Measurements from ENCODE around the gene TMEM139. TPM values are rescaled to one million over a fixed set of nuclear protein-coding genes. Genes with fewer than 3 reads are reported as not detected.

Gene TMEM139
- 1 to 10 TPM in 1 of 2 donors, under 1 TPM in 1; 0.41 to 2.2 TPM for polyA plus RNA-seq

- Histone ChIP-seq H3K36me3 (ENCODE audit: control insufficient read depth in 2 of 2, insufficient read depth in 2 of 2, low read length in 1 of 2) (no peaks in the 10 kb centered on the region), H3K4me1 (ENCODE audit: control insufficient read depth in 2 of 2, insufficient read depth in 2 of 2, low read length in 1 of 2) (peaks cover 0 to 3% of the 10 kb centered on the region in 2 donors), H3K4me3 (ENCODE audit: low read depth in 1 of 2, low read length in 2 of 2) (peak within 1 kb of the TSS in 1 of 2 donors; percentile 11), H3K9me3 (ENCODE audit: control insufficient read depth in 2 of 2, insufficient read depth in 1 of 2, low read depth in 1 of 2, low read length in 1 of 2) (no peaks in the 10 kb centered on the region), H3K27me3 (ENCODE audit: control insufficient read depth in 1 of 2, insufficient read depth in 2 of 2, low read length in 2 of 2) (no peaks in the 10 kb centered on the region), H3K27ac (ENCODE audit: low read depth in 2 of 2, low read length in 1 of 2) (no peak within 1 kb of the TSS)
- 44 to 63% methylated on average over 19 of the region's 19 CpGs for WGBS, 2 donors
Observed at GRCh38 chr7:143284591-143285469, at the start of gene TMEM139. TMEM139 (plus strand) TSS chr7:143284958; CDS start chr7:143285958, 1,000 bp downstream.

- Histone ChIP-seq H3K4me1 (ENCODE audit: control insufficient read depth in 2 of 2, insufficient read depth in 2 of 2, low read length in 1 of 2) (no peaks in the 10 kb centered on the region), H3K27me3 (ENCODE audit: control insufficient read depth in 1 of 2, insufficient read depth in 2 of 2, low read length in 2 of 2) (no peaks in the 10 kb centered on the region), H3K27ac (ENCODE audit: low read depth in 2 of 2, low read length in 1 of 2) (no peak overlapping the region), H3K9me3 (ENCODE audit: control insufficient read depth in 2 of 2, insufficient read depth in 1 of 2, low read depth in 1 of 2, low read length in 1 of 2) (peaks cover 0 to under 1% of the 10 kb centered on the region in 2 donors), H3K4me3 (ENCODE audit: low read depth in 1 of 2, low read length in 2 of 2) (no peak overlapping the region), H3K36me3 (ENCODE audit: control insufficient read depth in 2 of 2, insufficient read depth in 2 of 2, low read length in 1 of 2) (no peaks in the 10 kb centered on the region)
- 23 to 27% methylated on average over 1 of the region's 1 CpG for WGBS, 2 donors
Observed at GRCh38 chr7:143235561-143235960, 49.2 kb upstream of the TMEM139 start.

GRCh38 chr7:143236408-143236990, 48.3 kb upstream of the TMEM139 start:
- no peak overlapping the region for H3K27ac ChIP-seq (ENCODE audit: low read depth in 2 of 2, low read length in 1 of 2)
- H3K36me3 ChIP-seq (ENCODE audit: control insufficient read depth in 2 of 2, insufficient read depth in 2 of 2, low read length in 1 of 2), result no peaks in the 10 kb centered on the region
- H3K4me3 ChIP-seq (ENCODE audit: low read depth in 1 of 2, low read length in 2 of 2), result no peak overlapping the region
- no peaks in the 10 kb centered on the region for H3K27me3 ChIP-seq (ENCODE audit: control insufficient read depth in 1 of 2, insufficient read depth in 2 of 2, low read length in 2 of 2)
- H3K4me1 ChIP-seq (ENCODE audit: control insufficient read depth in 2 of 2, insufficient read depth in 2 of 2, low read length in 1 of 2), result no peaks in the 10 kb centered on the region
- H3K9me3 ChIP-seq (ENCODE audit: control insufficient read depth in 2 of 2, insufficient read depth in 1 of 2, low read depth in 1 of 2, low read length in 1 of 2), result no peaks in the 10 kb centered on the region
- WGBS, 2 donors, result 70 to 83% methylated on average over 3 of the region's 3 CpGs

- no peak overlapping the region for H3K4me3 ChIP-seq (ENCODE audit: low read depth in 1 of 2, low read length in 2 of 2)
- H3K9me3 ChIP-seq (ENCODE audit: control insufficient read depth in 2 of 2, insufficient read depth in 1 of 2, low read depth in 1 of 2, low read length in 1 of 2), result no peaks in the 10 kb centered on the region
- no peak overlapping the region for H3K27ac ChIP-seq (ENCODE audit: low read depth in 2 of 2, low read length in 1 of 2)
- no peaks in the 10 kb centered on the region for H3K27me3 ChIP-seq (ENCODE audit: control insufficient read depth in 1 of 2, insufficient read depth in 2 of 2, low read length in 2 of 2)
- no peaks in the 10 kb centered on the region for H3K4me1 ChIP-seq (ENCODE audit: control insufficient read depth in 2 of 2, insufficient read depth in 2 of 2, low read length in 1 of 2)
- H3K36me3 ChIP-seq (ENCODE audit: control insufficient read depth in 2 of 2, insufficient read depth in 2 of 2, low read length in 1 of 2), result no peaks in the 10 kb centered on the region
Observed at GRCh38 chr7:143237366-143237765, 47.4 kb upstream of the TMEM139 start.

GRCh38 chr7:143238289-143238980, 46.3 kb upstream of the TMEM139 start:
- Histone ChIP-seq H3K4me3 (ENCODE audit: low read depth in 1 of 2, low read length in 2 of 2) (no peak overlapping the region), H3K9me3 (ENCODE audit: control insufficient read depth in 2 of 2, insufficient read depth in 1 of 2, low read depth in 1 of 2, low read length in 1 of 2) (no peaks in the 10 kb centered on the region), H3K4me1 (ENCODE audit: control insufficient read depth in 2 of 2, insufficient read depth in 2 of 2, low read length in 1 of 2) (no peaks in the 10 kb centered on the region), H3K27ac (ENCODE audit: low read depth in 2 of 2, low read length in 1 of 2) (no peak overlapping the region), H3K27me3 (ENCODE audit: control insufficient read depth in 1 of 2, insufficient read depth in 2 of 2, low read length in 2 of 2) (no peaks in the 10 kb centered on the region), H3K36me3 (ENCODE audit: control insufficient read depth in 2 of 2, insufficient read depth in 2 of 2, low read length in 1 of 2) (no peaks in the 10 kb centered on the region)
- 82 to 95% methylated on average over 1 of the region's 1 CpG for WGBS, 2 donors

- H3K27me3 ChIP-seq (ENCODE audit: control insufficient read depth in 1 of 2, insufficient read depth in 2 of 2, low read length in 2 of 2), result no peaks in the 10 kb centered on the region
- no peak overlapping the region for H3K27ac ChIP-seq (ENCODE audit: low read depth in 2 of 2, low read length in 1 of 2)
- H3K36me3 ChIP-seq (ENCODE audit: control insufficient read depth in 2 of 2, insufficient read depth in 2 of 2, low read length in 1 of 2), result no peaks in the 10 kb centered on the region
Observed at GRCh38 chr7:143239813-143240212, 44.9 kb upstream of the TMEM139 start.

GRCh38 chr7:143240291-143241168, 44.2 kb upstream of the TMEM139 start:
- Histone ChIP-seq H3K27ac (ENCODE audit: low read depth in 2 of 2, low read length in 1 of 2) (no peak overlapping the region), H3K36me3 (ENCODE audit: control insufficient read depth in 2 of 2, insufficient read depth in 2 of 2, low read length in 1 of 2) (no peaks in the 10 kb centered on the region), H3K27me3 (ENCODE audit: control insufficient read depth in 1 of 2, insufficient read depth in 2 of 2, low read length in 2 of 2) (no peaks in the 10 kb centered on the region), H3K9me3 (ENCODE audit: control insufficient read depth in 2 of 2, insufficient read depth in 1 of 2, low read depth in 1 of 2, low read length in 1 of 2) (no peaks in the 10 kb centered on the region), H3K4me1 (ENCODE audit: control insufficient read depth in 2 of 2, insufficient read depth in 2 of 2, low read length in 1 of 2) (no peaks in the 10 kb centered on the region), H3K4me3 (ENCODE audit: low read depth in 1 of 2, low read length in 2 of 2) (no peak overlapping the region)
- WGBS, 2 donors, result 20 to 22% methylated on average over 9 of the region's 9 CpGs

More at GRCh38 chr7:143239813-143240212, 44.9 kb upstream of the TMEM139 start:
- Histone ChIP-seq H3K4me1 (ENCODE audit: control insufficient read depth in 2 of 2, insufficient read depth in 2 of 2, low read length in 1 of 2) (no peaks in the 10 kb centered on the region), H3K9me3 (ENCODE audit: control insufficient read depth in 2 of 2, insufficient read depth in 1 of 2, low read depth in 1 of 2, low read length in 1 of 2) (no peaks in the 10 kb centered on the region), H3K4me3 (ENCODE audit: low read depth in 1 of 2, low read length in 2 of 2) (no peak overlapping the region)

GRCh38 chr7:143242306-143242705, 42.5 kb upstream of the TMEM139 start:
- Histone ChIP-seq H3K27ac (ENCODE audit: low read depth in 2 of 2, low read length in 1 of 2) (no peak overlapping the region), H3K9me3 (ENCODE audit: control insufficient read depth in 2 of 2, insufficient read depth in 1 of 2, low read depth in 1 of 2, low read length in 1 of 2) (no peaks in the 10 kb centered on the region), H3K4me1 (ENCODE audit: control insufficient read depth in 2 of 2, insufficient read depth in 2 of 2, low read length in 1 of 2) (no peaks in the 10 kb centered on the region), H3K27me3 (ENCODE audit: control insufficient read depth in 1 of 2, insufficient read depth in 2 of 2, low read length in 2 of 2) (no peaks in the 10 kb centered on the region), H3K4me3 (ENCODE audit: low read depth in 1 of 2, low read length in 2 of 2) (no peak overlapping the region), H3K36me3 (ENCODE audit: control insufficient read depth in 2 of 2, insufficient read depth in 2 of 2, low read length in 1 of 2) (no peaks in the 10 kb centered on the region)
- 84% methylated on average over 11 of the region's 11 CpGs for WGBS, 2 donors

GRCh38 chr7:143243111-143243510, 41.6 kb upstream of the TMEM139 start:
- no peak overlapping the region for H3K27ac ChIP-seq (ENCODE audit: low read depth in 2 of 2, low read length in 1 of 2)
- H3K27me3 ChIP-seq (ENCODE audit: control insufficient read depth in 1 of 2, insufficient read depth in 2 of 2, low read length in 2 of 2), result no peaks in the 10 kb centered on the region
- H3K4me3 ChIP-seq (ENCODE audit: low read depth in 1 of 2, low read length in 2 of 2), result no peak overlapping the region
- H3K36me3 ChIP-seq (ENCODE audit: control insufficient read depth in 2 of 2, insufficient read depth in 2 of 2, low read length in 1 of 2), result no peaks in the 10 kb centered on the region
- no peaks in the 10 kb centered on the region for H3K4me1 ChIP-seq (ENCODE audit: control insufficient read depth in 2 of 2, insufficient read depth in 2 of 2, low read length in 1 of 2)
- H3K9me3 ChIP-seq (ENCODE audit: control insufficient read depth in 2 of 2, insufficient read depth in 1 of 2, low read depth in 1 of 2, low read length in 1 of 2), result no peaks in the 10 kb centered on the region
- WGBS, 2 donors, result 46 to 58% methylated on average over 7 of the region's 7 CpGs
